Neural cell (in vitro differentiated cells): ENCODE data around the gene UNC13B.

Experiments used
- EZH2 ChIP-seq: fragments of 200-600, 300-800 bp; shearing (Covaris generic), sonication (generic); IDR thresholded peaks from 2 replicates; pipeline ENCODE4 v1.6.1; 2014; ENCODE audit warnings: antibody characterized with exemption, low read length, borderline replicate concordance, mild to moderate bottlenecking; ENCODE audit not compliant: insufficient read depth, poor library complexity, severe bottlenecking
- POLR2AphosphoS5 ChIP-seq: IDR thresholded peaks from 2 replicates; pipeline ENCODE4 v1.6.1; 2012
- SMC3 ChIP-seq: fragments of 450-650 bp; conservative IDR thresholded peaks from 2 replicates; pipeline ENCODE4 v1.6.1; 2014; ENCODE audit warnings: antibody characterized with exemption, mild to moderate bottlenecking, moderate library complexity; ENCODE audit not compliant: poor library complexity
- TF ChIP-seq, protein P1 (sequence below): fragments of 450-650 bp; IDR thresholded peaks from 2 replicates; pipeline ENCODE4 v1.5.1; 2014; ENCODE audit warnings: antibody characterized with exemption, mild to moderate bottlenecking, moderate library complexity; ENCODE audit not compliant: poor library complexity, severe bottlenecking

DNA sequence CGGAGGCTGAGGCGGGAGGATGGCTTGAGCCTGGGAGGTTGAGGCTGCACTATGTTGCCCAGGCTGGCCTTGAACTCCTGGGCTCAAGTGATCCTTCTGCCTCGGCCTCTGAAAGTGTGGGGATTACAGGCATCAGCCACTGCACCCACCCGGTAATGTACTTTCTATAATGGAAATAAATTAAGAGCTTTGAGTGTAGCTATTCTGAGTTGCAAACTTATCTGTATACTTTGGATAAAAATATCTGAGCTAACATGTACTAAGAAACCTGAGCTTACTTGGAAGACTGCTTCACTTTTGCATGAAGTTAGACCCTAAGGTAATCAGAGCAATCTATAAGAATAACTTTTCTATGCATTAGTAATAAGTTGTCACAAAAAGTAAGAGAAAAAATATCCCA, 50.0 kb downstream of the UNC13B start:
- TF ChIP-seq, protein P1, sequence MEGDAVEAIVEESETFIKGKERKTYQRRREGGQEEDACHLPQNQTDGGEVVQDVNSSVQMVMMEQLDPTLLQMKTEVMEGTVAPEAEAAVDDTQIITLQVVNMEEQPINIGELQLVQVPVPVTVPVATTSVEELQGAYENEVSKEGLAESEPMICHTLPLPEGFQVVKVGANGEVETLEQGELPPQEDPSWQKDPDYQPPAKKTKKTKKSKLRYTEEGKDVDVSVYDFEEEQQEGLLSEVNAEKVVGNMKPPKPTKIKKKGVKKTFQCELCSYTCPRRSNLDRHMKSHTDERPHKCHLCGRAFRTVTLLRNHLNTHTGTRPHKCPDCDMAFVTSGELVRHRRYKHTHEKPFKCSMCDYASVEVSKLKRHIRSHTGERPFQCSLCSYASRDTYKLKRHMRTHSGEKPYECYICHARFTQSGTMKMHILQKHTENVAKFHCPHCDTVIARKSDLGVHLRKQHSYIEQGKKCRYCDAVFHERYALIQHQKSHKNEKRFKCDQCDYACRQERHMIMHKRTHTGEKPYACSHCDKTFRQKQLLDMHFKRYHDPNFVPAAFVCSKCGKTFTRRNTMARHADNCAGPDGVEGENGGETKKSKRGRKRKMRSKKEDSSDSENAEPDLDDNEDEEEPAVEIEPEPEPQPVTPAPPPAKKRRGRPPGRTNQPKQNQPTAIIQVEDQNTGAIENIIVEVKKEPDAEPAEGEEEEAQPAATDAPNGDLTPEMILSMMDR, result no peak
- TF ChIP-seq SMC3 (no peak), POLR2AphosphoS5 (no peak), EZH2 (no peak)
